ENCODE measurements around the gene PPP1R3G. TPM values are rescaled to one million over a fixed set of nuclear protein-coding genes. Genes with fewer than 3 reads are reported as not detected.

PPP1R3G gene
- total RNA-seq, 1 donor from 2014 or later, result not detected

DNA sequence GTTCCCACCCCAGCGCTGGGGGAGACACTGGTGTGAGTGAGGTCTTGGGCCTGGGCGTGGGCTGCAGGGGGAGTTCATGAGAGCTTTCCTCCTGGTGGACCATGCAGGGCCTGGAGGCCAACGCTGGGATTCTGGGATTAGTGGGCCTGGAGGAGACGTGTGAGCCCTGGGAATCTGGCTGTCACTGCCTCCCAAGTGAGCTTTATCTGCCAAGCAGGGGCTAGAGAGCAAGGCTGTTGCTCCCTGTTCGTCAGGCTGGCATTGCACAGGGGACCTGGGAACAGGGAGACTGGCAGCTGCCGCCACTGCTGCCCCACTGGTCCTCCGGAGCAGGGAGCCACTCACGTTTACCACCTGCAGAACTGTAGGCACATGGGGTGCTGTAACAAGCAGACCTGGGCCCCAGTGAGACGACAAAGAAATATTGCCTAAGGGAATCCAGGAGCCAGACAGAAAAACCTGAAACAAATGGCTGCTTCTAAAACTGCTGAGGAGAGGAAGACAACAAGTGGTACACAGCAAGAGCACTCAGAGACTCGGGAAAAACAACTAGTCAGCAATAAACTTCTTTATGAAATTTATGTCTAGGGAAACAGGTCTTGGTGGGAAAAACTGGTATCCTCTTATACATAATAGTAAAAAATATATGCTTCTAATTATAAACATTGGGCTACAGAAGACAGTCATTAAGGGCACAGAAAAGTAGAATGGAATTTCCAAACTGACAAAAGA lies 45.2 kb downstream of the PPP1R3G start:
- Mint-ChIP-seq H3K27me3 (ENCODE audit: unreplicated experiment) (no peaks in the 10 kb centered on the region), H3K36me3 (ENCODE audit: unreplicated experiment) (no peaks in the 10 kb centered on the region), H3K9me3 (ENCODE audit: unreplicated experiment) (no peaks in the 10 kb centered on the region), H3K4me3 (ENCODE audit: unreplicated experiment) (no peak overlapping the region), H3K4me1 (ENCODE audit: low read depth, unreplicated experiment) (peaks cover 13% of the 10 kb centered on the region), H3K27ac (ENCODE audit: unreplicated experiment) (no peak overlapping the region)
- no peak for DNase-seq
- TF ChIP-seq, protein P1, sequence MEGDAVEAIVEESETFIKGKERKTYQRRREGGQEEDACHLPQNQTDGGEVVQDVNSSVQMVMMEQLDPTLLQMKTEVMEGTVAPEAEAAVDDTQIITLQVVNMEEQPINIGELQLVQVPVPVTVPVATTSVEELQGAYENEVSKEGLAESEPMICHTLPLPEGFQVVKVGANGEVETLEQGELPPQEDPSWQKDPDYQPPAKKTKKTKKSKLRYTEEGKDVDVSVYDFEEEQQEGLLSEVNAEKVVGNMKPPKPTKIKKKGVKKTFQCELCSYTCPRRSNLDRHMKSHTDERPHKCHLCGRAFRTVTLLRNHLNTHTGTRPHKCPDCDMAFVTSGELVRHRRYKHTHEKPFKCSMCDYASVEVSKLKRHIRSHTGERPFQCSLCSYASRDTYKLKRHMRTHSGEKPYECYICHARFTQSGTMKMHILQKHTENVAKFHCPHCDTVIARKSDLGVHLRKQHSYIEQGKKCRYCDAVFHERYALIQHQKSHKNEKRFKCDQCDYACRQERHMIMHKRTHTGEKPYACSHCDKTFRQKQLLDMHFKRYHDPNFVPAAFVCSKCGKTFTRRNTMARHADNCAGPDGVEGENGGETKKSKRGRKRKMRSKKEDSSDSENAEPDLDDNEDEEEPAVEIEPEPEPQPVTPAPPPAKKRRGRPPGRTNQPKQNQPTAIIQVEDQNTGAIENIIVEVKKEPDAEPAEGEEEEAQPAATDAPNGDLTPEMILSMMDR (IDR thresholded peaks at IDR 0.05; ENCODE audit: partially characterized antibody, unreplicated experiment), result no peak

DNA sequence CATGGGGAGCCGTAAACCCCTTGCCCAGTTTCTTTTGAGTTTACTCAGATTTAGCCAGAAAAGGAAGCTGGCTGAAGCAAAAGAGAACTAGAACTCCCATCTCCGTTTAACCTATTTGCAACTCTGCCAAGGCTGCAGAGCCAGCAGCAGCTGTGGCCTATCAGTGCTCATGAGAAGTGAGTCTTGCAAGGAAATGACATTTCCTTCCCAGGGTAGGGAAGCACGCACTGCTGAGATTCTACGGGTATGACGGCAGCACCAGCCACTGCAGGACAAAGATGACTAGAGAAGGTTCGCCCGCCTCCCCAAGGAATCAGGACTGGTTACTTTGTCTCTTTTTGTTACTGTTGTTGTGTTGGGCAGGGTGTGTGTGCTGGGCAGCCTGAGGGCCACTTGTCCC lies 47.6 kb downstream of the PPP1R3G start:
- Mint-ChIP-seq H3K36me3 (ENCODE audit: unreplicated experiment) (no peaks in the 10 kb centered on the region), H3K27ac (ENCODE audit: unreplicated experiment) (no peak overlapping the region), H3K4me1 (ENCODE audit: low read depth, unreplicated experiment) (peaks cover 13% of the 10 kb centered on the region), H3K27me3 (ENCODE audit: unreplicated experiment) (no peaks in the 10 kb centered on the region), H3K9me3 (ENCODE audit: unreplicated experiment) (no peaks in the 10 kb centered on the region), H3K4me3 (ENCODE audit: unreplicated experiment) (no peak overlapping the region)
- TF ChIP-seq, protein P1 (IDR thresholded peaks at IDR 0.05; ENCODE audit: partially characterized antibody, unreplicated experiment), result no peak
- DNase-seq, result no peak

DNA sequence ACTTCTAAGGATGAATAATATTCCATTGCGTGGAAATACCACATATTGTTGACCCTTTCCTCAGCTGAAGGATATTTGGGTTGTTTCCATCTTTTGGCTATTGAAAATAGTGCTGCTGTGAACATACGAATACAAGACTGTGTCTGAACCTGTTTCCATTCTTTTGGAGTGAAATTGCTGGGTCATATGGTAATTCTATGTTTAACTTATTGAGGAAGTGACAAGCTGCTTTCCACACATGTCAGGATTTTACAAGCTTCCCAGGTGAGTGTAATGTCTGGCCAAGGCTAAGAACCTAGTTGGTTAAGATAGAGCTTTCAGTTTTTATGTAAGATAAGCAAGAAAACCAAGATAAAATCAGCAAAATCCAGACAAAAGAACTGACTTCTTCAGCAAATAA lies 48.8 kb downstream of the PPP1R3G start:
- Mint-ChIP-seq H3K9me3 (ENCODE audit: unreplicated experiment) (no peaks in the 10 kb centered on the region), H3K4me3 (ENCODE audit: unreplicated experiment) (no peak overlapping the region), H3K4me1 (ENCODE audit: low read depth, unreplicated experiment) (peaks cover 8% of the 10 kb centered on the region), H3K27ac (ENCODE audit: unreplicated experiment) (no peak overlapping the region), H3K27me3 (ENCODE audit: unreplicated experiment) (no peaks in the 10 kb centered on the region), H3K36me3 (ENCODE audit: unreplicated experiment) (no peaks in the 10 kb centered on the region)
- DNase-seq, result no peak
- TF ChIP-seq, protein P1 (IDR thresholded peaks at IDR 0.05; ENCODE audit: partially characterized antibody, unreplicated experiment), result no peak

DNA sequence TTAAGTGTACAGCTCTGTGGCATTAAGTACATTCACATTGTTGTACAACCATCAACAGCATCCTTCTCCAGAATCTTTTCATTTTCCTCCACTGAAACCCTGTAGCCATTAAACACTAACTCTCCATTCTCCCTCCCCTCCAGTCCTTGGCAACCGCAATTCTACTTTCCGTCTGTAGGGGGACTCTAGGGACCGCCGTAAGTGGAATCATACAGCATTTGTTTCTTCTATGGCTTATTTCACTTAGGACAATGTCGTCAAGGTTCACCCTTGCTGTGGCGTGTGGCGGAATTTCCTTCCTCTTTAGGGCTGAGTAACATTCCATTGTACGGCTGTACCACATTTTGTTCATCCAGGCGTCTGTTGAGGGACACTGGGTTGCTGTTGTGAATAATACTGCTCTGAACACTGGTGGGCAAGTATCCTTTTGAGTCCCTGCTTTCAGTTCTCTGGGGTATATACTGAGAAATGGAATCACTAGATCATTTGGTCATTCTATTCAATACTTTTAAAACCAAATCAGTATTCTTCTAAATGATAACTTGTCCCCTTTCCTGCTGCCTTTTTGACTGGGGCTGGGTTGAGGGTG lies 50.7 kb downstream of the PPP1R3G start:
- peak; percentile 60 for DNase-seq
- no peak overlapping the region for H3K27ac Mint-ChIP-seq (ENCODE audit: unreplicated experiment)
- H3K4me3 Mint-ChIP-seq (ENCODE audit: unreplicated experiment), result no peak overlapping the region
- TF ChIP-seq, protein P1 (IDR thresholded peaks at IDR 0.05; ENCODE audit: partially characterized antibody, unreplicated experiment), result peak; percentile 87
- no peaks in the 10 kb centered on the region for H3K4me1 Mint-ChIP-seq (ENCODE audit: low read depth, unreplicated experiment)
- no peaks in the 10 kb centered on the region for H3K27me3 Mint-ChIP-seq (ENCODE audit: unreplicated experiment)
- no peaks in the 10 kb centered on the region for H3K9me3 Mint-ChIP-seq (ENCODE audit: unreplicated experiment)
- no peaks in the 10 kb centered on the region for H3K36me3 Mint-ChIP-seq (ENCODE audit: unreplicated experiment)

DNA sequence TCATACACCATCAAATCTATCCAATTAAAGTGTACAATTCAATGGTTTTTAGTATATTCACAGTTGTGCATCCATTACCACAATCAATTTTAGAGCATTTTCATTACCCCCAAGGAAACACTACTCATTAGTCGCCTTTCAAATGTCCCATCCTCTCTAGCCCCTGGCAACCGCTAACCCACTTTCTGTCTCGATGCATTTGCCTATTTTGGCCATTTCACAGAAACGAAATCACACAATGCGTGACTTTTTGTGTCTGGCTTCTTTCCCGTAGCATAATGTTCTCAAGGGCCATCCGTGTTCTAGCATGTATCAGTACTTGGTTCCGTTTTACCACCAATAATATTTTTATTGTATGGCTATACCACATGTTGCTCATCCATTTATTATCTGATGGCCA lies 51.7 kb downstream of the PPP1R3G start:
- no peak overlapping the region for H3K4me3 Mint-ChIP-seq (ENCODE audit: unreplicated experiment)
- H3K27ac Mint-ChIP-seq (ENCODE audit: unreplicated experiment), result no peak overlapping the region
- DNase-seq, result no peak
- no peaks in the 10 kb centered on the region for H3K4me1 Mint-ChIP-seq (ENCODE audit: low read depth, unreplicated experiment)
- TF ChIP-seq, protein P1 (IDR thresholded peaks at IDR 0.05; ENCODE audit: partially characterized antibody, unreplicated experiment), result no peak
- H3K36me3 Mint-ChIP-seq (ENCODE audit: unreplicated experiment), result no peaks in the 10 kb centered on the region
- no peaks in the 10 kb centered on the region for H3K9me3 Mint-ChIP-seq (ENCODE audit: unreplicated experiment)
- H3K27me3 Mint-ChIP-seq (ENCODE audit: unreplicated experiment), result no peaks in the 10 kb centered on the region

Measured in glutamatergic neuron (in vitro differentiated cells).